ENCODE measurements around the gene CFAP46.
"Not testable (repeated sequence)": the region's sequence is repeated elsewhere in the genome, so short reads cannot be mapped to it uniquely, and the experiment has no call there.

Gene CFAP46

GRCh38 chr10:132912713-132913558, 29.4 kb downstream of the CFAP46 start:
- DNase-seq = no peak

GRCh38 chr10:132912225-132912712, 30.1 kb downstream of the CFAP46 start:
- no peak for DNase-seq

- no peak for DNase-seq
Measured at GRCh38 chr10:132911786-132912097, 30.6 kb downstream of the CFAP46 start.

- no peak for DNase-seq
Measured at GRCh38 chr10:132910901-132911785, 31.2 kb downstream of the CFAP46 start.

GRCh38 chr10:132910186-132910880, 32.0 kb downstream of the CFAP46 start:
- DNase-seq = no peak

- no peak for DNase-seq
Measured at GRCh38 chr10:132909491-132910071, 32.8 kb downstream of the CFAP46 start.

- DNase-seq = no peak
Measured at GRCh38 chr10:132908621-132909295, 33.6 kb downstream of the CFAP46 start.

- DNase-seq = no peak
Measured at GRCh38 chr10:132907821-132908620, 34.3 kb downstream of the CFAP46 start.

GRCh38 chr10:132906836-132907235, 35.5 kb downstream of the CFAP46 start:
- DNase-seq = no peak

GRCh38 chr10:132906106-132906505, 36.3 kb downstream of the CFAP46 start:
- DNase-seq = no peak

- DNase-seq = no peak
Measured at GRCh38 chr10:132905661-132906060, 36.7 kb downstream of the CFAP46 start.

GRCh38 chr10:132904814-132905649, 37.3 kb downstream of the CFAP46 start:
- DNase-seq = no peak

GRCh38 chr10:132904181-132904813, 38.1 kb downstream of the CFAP46 start:
- no peak for DNase-seq

- not testable (repeated sequence) for DNase-seq
Measured at GRCh38 chr10:132902656-132903575, 39.5 kb downstream of the CFAP46 start.

- DNase-seq = no peak
Measured at GRCh38 chr10:132901351-132901750, 41.0 kb downstream of the CFAP46 start.

GRCh38 chr10:132900211-132900756, 42.1 kb downstream of the CFAP46 start:
- no peak for DNase-seq

GRCh38 chr10:132899751-132900065, 42.7 kb downstream of the CFAP46 start:
- no peak for DNase-seq

- no peak for DNase-seq
Measured at GRCh38 chr10:132899054-132899750, 43.2 kb downstream of the CFAP46 start.
